ENCODE measurements around the gene PPP2R2C. TPM values are rescaled to one million over a fixed set of nuclear protein-coding genes. Genes with fewer than 3 reads are reported as not detected.

PPP2R2C gene
- total RNA-seq, 2 donors from 2014 or later: 8.0 to 10.4 TPM

GRCh38 chr4:6332042-6332668 is 140.3 kb downstream of the PPP2R2C start:
- H3K27ac ChIP-seq: no peak overlapping the region
- peak; percentile 26 to 64 (median 57) for TF ChIP-seq CTCF (IDR thresholded peaks at IDR 0.05)
- no peak for TF ChIP-seq POLR2AphosphoS5 (IDR thresholded peaks at IDR 0.05)
- WGBS: 47% methylated on average over 18 of the region's 18 CpGs

GRCh38 chr4:6331468-6331867 is 140.9 kb downstream of the PPP2R2C start:
- intact Hi-C loops (cut with DNase I): loop anchor here (1.0 kb wide), 1 partner anchor 215 kb away; no protein-coding TSS in a partner anchor

More at GRCh38 chr4:6332042-6332668, 140.3 kb downstream of the PPP2R2C start:
- intact Hi-C loops (cut with DNase I): no loop called here
- Histone ChIP-seq H3K27me3 (replicated peaks; ENCODE audit: insufficient read depth) (no peaks in the 10 kb centered on the region), H3K4me3 (no peak overlapping the region), H3K4me1 (replicated peaks) (no peaks in the 10 kb centered on the region), H3K9me3 (no peaks in the 10 kb centered on the region), H3K36me3 (no peaks in the 10 kb centered on the region)
- no peak for DNase-seq (ENCODE audit: low spot score)

GRCh38 chr4:6331018-6331417 is 141.4 kb downstream of the PPP2R2C start:
- intact Hi-C loops (cut with DNase I): loop anchor here (1.0 kb wide), 1 partner anchor 215 kb away; no protein-coding TSS in a partner anchor
- TF ChIP-seq CTCF (IDR thresholded peaks at IDR 0.05) (peak; percentile 27 to 52 (median 38)), POLR2A (IDR thresholded peaks at IDR 0.05) (no peak)
- no peak overlapping the region for H3K27ac ChIP-seq
- no peaks in the 10 kb centered on the region for H3K36me3 ChIP-seq
- DNase-seq (ENCODE audit: low spot score): no peak
- 87% methylated on average over 8 of the region's 8 CpGs for WGBS
- no peaks in the 10 kb centered on the region for H3K27me3 ChIP-seq (replicated peaks; ENCODE audit: insufficient read depth)
- H3K4me1 ChIP-seq (replicated peaks): no peaks in the 10 kb centered on the region
- no peak overlapping the region for H3K4me3 ChIP-seq
- H3K9me3 ChIP-seq: no peaks in the 10 kb centered on the region

More at GRCh38 chr4:6331468-6331867, 140.9 kb downstream of the PPP2R2C start:
- DNase-seq (ENCODE audit: low spot score): no peak
- Histone ChIP-seq H3K27me3 (replicated peaks; ENCODE audit: insufficient read depth) (no peaks in the 10 kb centered on the region), H3K9me3 (no peaks in the 10 kb centered on the region), H3K27ac (no peak overlapping the region), H3K36me3 (no peaks in the 10 kb centered on the region), H3K4me3 (no peak overlapping the region), H3K4me1 (replicated peaks) (no peaks in the 10 kb centered on the region)
- WGBS: 94% methylated on average over 6 of the region's 6 CpGs
- TF ChIP-seq CTCF (IDR thresholded peaks at IDR 0.05): no peak
- TF ChIP-seq POLR2A (IDR thresholded peaks at IDR 0.05): no peak
- TF ChIP-seq POLR2AphosphoS5 (IDR thresholded peaks at IDR 0.05): no peak

GRCh38 chr4:6330384-6330767 is 142.0 kb downstream of the PPP2R2C start:
- WGBS: 80% methylated on average over 7 of the region's 7 CpGs
- no peak overlapping the region for H3K4me3 ChIP-seq
- intact Hi-C loops (cut with DNase I): no loop called here
- TF ChIP-seq POLR2A (IDR thresholded peaks at IDR 0.05) (no peak), POLR2AphosphoS5 (IDR thresholded peaks at IDR 0.05) (no peak), CTCF (IDR thresholded peaks at IDR 0.05) (no peak)
- DNase-seq (ENCODE audit: low spot score): no peak
- H3K36me3 ChIP-seq: no peaks in the 10 kb centered on the region
- no peaks in the 10 kb centered on the region for H3K27me3 ChIP-seq (replicated peaks; ENCODE audit: insufficient read depth)
- no peak overlapping the region for H3K27ac ChIP-seq
- H3K9me3 ChIP-seq: no peaks in the 10 kb centered on the region
- no peaks in the 10 kb centered on the region for H3K4me1 ChIP-seq (replicated peaks)

All from prostate gland (tissue), 2 donors.